Heart right ventricle (tissue), 16 donors: ENCODE data around the gene CPNE5. TPM values are rescaled to one million over a fixed set of nuclear protein-coding genes. Genes with fewer than 3 reads are reported as not detected.

Experiments used
- ATAC-seq, 8 donors: fragments of 200-7000 bp; cut with Tn5 transposase; one replicate each; pipeline ENCODE4 v1.9.1; 2020; ENCODE audit warnings: mild to moderate bottlenecking in 8 of 8, moderate library complexity in 8 of 8, moderate number of reproducible peaks in 1 of 8
- DNase-seq, 2 donors: peaks; one replicate each; pipeline ENCODE4 v3.0.0-alpha.2; 2020
- H3K27ac ChIP-seq, 10 donors: fragments of 200-600 bp; sonication (generic) in 2 of 10; one replicate each; pipeline versions ENCODE4 v1.5.0 to v1.8.0; 2020 to 2022; ENCODE audit warnings: mild to moderate bottlenecking in 3 of 10
- H3K27me3 ChIP-seq, 7 donors: fragments of 200-600 bp; one replicate each; pipeline ENCODE4 v1.8.0; 2021 to 2022; ENCODE audit warnings: mild to moderate bottlenecking in 2 of 7
- H3K36me3 ChIP-seq, 9 donors: fragments of 200-600 bp; sonication (generic) in 1 of 9; one replicate each; pipeline versions ENCODE4 v1.5.0 to v1.8.0; 2020 to 2022; ENCODE audit warnings: mild to moderate bottlenecking in 2 of 9
- H3K4me1 ChIP-seq, 9 donors: fragments of 200-600 bp; sonication (generic) in 1 of 9; one replicate each; pipeline versions ENCODE4 v1.5.0 to v1.8.0; 2020 to 2022; ENCODE audit warnings: mild to moderate bottlenecking in 4 of 9
- H3K4me3 ChIP-seq, 10 donors: fragments of 200-600 bp; sonication (generic) in 2 of 10; one replicate each; pipeline versions ENCODE4 v1.5.0 to v1.8.0; 2020 to 2022; ENCODE audit warnings: mild to moderate bottlenecking in 7 of 10, moderate library complexity in 2 of 10
- H3K9me3 ChIP-seq, 11 donors: fragments of 200-600 bp in 10 of 11; sonication (generic) in 2 of 11; one replicate each; pipeline versions ENCODE4 v1.5.0 to v1.8.0; 2013 to 2022; ENCODE audit warnings: mild to moderate bottlenecking in 2 of 11, control low read depth in 1 of 11, moderate library complexity in 1 of 11
- WGBS, 2 donors: extraction: QIAGEN DNeasy Blood & Tissue Kit; methylation state at CpG; one replicate each; pipeline ENCODE4 v1.1.7; 2013; ENCODE audit warnings: inconsistent platforms in 1 of 2; 5-methylcytosine and 5-hydroxymethylcytosine counted together
- intact Hi-C, 10 donors: fragments of 100-400 bp; cut with DNase I; formaldehyde crosslinking; loops; one replicate each; pipeline versions ENCODE4 v1.11.1 to v1.14.2; 2022
- polyA plus RNA-seq, 2 donors: library from polyadenylated mRNA; stranded (reverse); fragments of 200-250 nt; gene quantifications; one replicate each; pipeline ENCODE4 v1.2.3, GENCODE V29; 2013
- total RNA-seq, 10 donors: library from RNA; stranded (reverse); fragmentation: NEBNext Ultra II Directional in 3 of 10; extraction: Animal tissue kit (Norgen Biotek cat#: 25700) in 3 of 10; gene quantifications; one replicate each; pipeline versions ENCODE4 v1.2.1 to v1.2.4, GENCODE V29; 2021 to 2023
- TF ChIP-seq, protein P1 (sequence below), 9 donors: fragments of 200-600 bp; sonication (generic) in 2 of 9; IDR thresholded peaks; one replicate each; pipeline versions ENCODE4 v1.5.0 to v1.8.0; 2021 to 2022; ENCODE audit warnings: antibody characterized with exemption in 9 of 9, mild to moderate bottlenecking in 5 of 9, moderate library complexity in 1 of 9
- donor health status: Arrhythmogenic right ventricular cardiomyopathy.
- donor health status: ischemic (EF 13 %, LVEDD 7.1; RV severe dilation, severe dysfunction).
- donor health status: healthy with polysubstance abuse.
- donor health status: DM: no; HTN: yes; CAD: no.
- donor health status: DM: no; HTN: no; CAD: no.
- donor health status: ischemic (EF 25% LVEDD 6.9; RV normal size, moderate dysfunction).
- donor health status: ischemic (EF 25% LVEDD 5.7; RV mildly dilated, moderate dysfunction).
- donor health status: healthy.
- donor health status: DM: yes; HTN: yes; CAD: no.
- donor health status: Ischemic cardiomyopathy.
- donor health status: ischemic (EF 35%, LVEDD 5.7; RV mildly dilated, moderate dysfunction).
- donor health status: nonischemic (EF 11% LVEDD 7.7; RV severe dilation, severe dysfunction).
- donor health status: DM: yes; HTN: yes; CAD: no.
- donor health status: PGD.
- donor health status: ischemic (EF 29% LVEDD 5.4; RV normal size, mild dysfunction).
- donor health status: nonischemic (EF 23%, LVEDD 6.1; RV moderate dilation, normal function).

Gene CPNE5
- total and polyA plus RNA-seq, 12 donors, result 2.8 to 98.2 (median 24.4) TPM

DNA sequence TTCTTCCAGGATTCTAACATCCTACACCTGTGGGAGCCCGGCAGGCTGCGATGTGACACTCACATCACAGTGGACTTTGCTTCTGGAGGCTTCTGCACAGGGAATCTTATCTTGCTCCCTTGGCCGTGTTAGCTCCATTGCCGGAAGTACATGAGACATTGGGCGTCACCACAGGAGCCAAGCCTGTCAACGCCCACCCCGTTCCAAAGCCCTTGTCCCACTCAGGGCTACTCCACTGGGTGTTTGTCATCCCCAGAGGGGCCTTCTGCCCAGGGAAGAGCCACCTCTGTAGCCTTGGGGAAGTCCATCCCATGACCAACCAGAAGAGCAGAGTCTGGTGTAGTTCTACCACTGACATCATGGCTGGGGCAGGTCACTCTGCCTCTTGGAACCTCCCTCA lies 139.9 kb downstream of the CPNE5 start:
- 48 to 55% methylated on average over 7 of the region's 7 CpGs for WGBS, 2 donors
- Histone ChIP-seq H3K9me3 (peaks cover 0 to 4% (median 0%) of the 10 kb centered on the region in 11 donors), H3K27ac (no peak overlapping the region), H3K27me3 (no peaks in the 10 kb centered on the region), H3K4me3 (peak overlapping the region in 1 of 10 donors; percentile 26), H3K36me3 (no peaks in the 10 kb centered on the region), H3K4me1 (peaks cover 0 to 33% (median 0%) of the 10 kb centered on the region in 9 donors)
- ATAC-seq (peak in 2 of 8 donors; percentile 36 to 51), DNase-seq (no peak)
- intact Hi-C loops, result loop anchor here in 1 of 10 donors (10.0 kb wide), 1 partner anchor 55 kb away; no protein-coding TSS in a partner anchor
- TF ChIP-seq, protein P1, sequence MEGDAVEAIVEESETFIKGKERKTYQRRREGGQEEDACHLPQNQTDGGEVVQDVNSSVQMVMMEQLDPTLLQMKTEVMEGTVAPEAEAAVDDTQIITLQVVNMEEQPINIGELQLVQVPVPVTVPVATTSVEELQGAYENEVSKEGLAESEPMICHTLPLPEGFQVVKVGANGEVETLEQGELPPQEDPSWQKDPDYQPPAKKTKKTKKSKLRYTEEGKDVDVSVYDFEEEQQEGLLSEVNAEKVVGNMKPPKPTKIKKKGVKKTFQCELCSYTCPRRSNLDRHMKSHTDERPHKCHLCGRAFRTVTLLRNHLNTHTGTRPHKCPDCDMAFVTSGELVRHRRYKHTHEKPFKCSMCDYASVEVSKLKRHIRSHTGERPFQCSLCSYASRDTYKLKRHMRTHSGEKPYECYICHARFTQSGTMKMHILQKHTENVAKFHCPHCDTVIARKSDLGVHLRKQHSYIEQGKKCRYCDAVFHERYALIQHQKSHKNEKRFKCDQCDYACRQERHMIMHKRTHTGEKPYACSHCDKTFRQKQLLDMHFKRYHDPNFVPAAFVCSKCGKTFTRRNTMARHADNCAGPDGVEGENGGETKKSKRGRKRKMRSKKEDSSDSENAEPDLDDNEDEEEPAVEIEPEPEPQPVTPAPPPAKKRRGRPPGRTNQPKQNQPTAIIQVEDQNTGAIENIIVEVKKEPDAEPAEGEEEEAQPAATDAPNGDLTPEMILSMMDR (IDR thresholded peaks at IDR 0.05), result no peak

DNA sequence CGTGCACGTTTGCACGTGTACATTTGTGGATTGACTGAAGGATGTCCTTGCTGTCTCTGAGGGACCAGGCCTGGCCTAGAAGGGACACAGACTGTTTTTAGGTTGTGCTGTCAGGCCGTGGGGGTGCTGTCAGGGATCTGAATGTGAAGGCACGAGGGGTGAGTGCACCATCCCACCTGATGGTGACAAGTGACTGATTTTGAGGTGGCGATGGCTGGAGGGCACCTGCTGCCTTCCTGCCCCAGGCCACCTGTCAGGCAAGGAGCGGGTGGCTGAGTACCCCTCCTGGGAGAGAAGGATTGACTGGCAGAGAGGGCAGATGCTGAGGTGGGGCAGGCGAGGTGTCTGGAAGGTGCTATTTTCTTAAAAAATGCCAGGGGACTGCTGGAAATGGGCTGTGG lies 140.4 kb downstream of the CPNE5 start:
- peaks cover 0 to 4% (median 0%) of the 10 kb centered on the region in 11 donors for H3K9me3 ChIP-seq
- no peak overlapping the region for H3K27ac ChIP-seq
- WGBS, 2 donors, result 87 to 89% methylated on average over 8 of the region's 8 CpGs
- H3K4me3 ChIP-seq, result peak overlapping the region in 1 of 10 donors; percentile 26
- intact Hi-C loops, result loop anchor here in 1 of 10 donors (10.0 kb wide), 1 partner anchor 56 kb away; no protein-coding TSS in a partner anchor
- H3K27me3 ChIP-seq, result no peaks in the 10 kb centered on the region
- TF ChIP-seq, protein P1 (IDR thresholded peaks at IDR 0.05), result no peak
- H3K36me3 ChIP-seq, result no peaks in the 10 kb centered on the region
- H3K4me1 ChIP-seq, result peaks cover 0 to 33% (median 0%) of the 10 kb centered on the region in 9 donors
- DNase-seq (no peak), ATAC-seq (no peak)

DNA sequence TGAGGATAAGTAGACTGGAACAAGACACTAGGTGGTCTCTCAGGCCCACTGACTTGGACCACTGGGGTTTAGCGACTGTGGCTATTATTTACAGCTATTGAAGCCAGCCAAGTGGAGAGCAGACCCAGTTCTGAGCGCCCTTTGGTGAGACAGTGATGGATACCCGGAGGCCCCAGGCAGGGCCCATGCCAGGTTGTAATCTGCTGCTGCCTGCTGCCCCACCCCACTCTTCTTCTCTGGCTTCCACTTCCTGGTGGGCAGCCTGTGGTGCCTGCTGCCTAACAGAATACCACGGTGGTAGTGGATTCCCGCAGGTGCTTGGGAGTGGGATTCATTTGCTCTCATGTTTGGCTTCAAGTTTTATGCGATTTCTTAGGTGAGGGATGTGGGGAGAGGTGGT lies 141.0 kb downstream of the CPNE5 start:
- intact Hi-C loops, result loop anchor here in 1 of 10 donors (10.0 kb wide), 1 partner anchor 57 kb away; no protein-coding TSS in a partner anchor
- H3K27ac ChIP-seq, result peak overlapping the region in 1 of 10 donors; percentile 44
- peak overlapping the region in 1 of 10 donors; percentile 26 for H3K4me3 ChIP-seq
- H3K4me1 ChIP-seq, result peaks cover 0 to 38% (median 4%) of the 10 kb centered on the region in 9 donors
- H3K36me3 ChIP-seq, result no peaks in the 10 kb centered on the region
- no peak for ATAC-seq
- TF ChIP-seq, protein P1 (IDR thresholded peaks at IDR 0.05), result no peak
- no peak for DNase-seq
- 89 to 91% methylated on average over 6 of the region's 6 CpGs for WGBS, 2 donors
- no peaks in the 10 kb centered on the region for H3K27me3 ChIP-seq
- H3K9me3 ChIP-seq, result peaks cover 0 to 4% (median 0%) of the 10 kb centered on the region in 11 donors

DNA sequence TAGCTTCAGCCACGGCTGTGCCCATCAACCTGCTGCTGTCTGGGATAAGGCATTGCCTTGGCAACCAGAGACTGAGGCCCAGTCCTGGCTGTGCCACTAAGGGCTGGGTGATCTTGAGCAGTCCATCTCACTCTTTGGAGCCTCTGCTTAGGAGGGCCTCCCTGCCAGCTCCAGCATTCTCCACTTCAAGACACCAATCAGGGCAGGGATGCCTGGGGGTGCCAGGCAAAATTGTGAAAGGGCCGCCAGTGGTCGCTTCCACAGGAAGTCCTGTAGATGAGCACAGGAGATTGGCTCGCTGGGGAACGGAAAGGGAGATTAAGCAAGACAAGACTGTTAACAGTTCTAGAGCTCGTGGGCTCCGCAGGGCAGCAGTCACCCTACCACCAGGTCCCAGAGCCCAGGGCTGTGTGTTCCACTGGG lies 141.8 kb downstream of the CPNE5 start, which contains the start of gene RAB44:
Gene RAB44, plus strand, starts transcription at position 346 of the 423 bp plus-strand sequence. CDS start 6,410 bp downstream, outside the sequence.
- TF ChIP-seq, protein P1 (IDR thresholded peaks at IDR 0.05), result no peak
- Histone ChIP-seq H3K4me3 (peak within 1 kb of the TSS in 1 of 10 donors; percentile 26), H3K9me3 (peaks cover 0 to 4% (median 0%) of the 10 kb centered on the region in 11 donors), H3K27me3 (no peaks in the 10 kb centered on the region), H3K27ac (peak within 1 kb of the TSS in 1 of 10 donors; percentile 44), H3K4me1 (peaks cover 0 to 45% (median 10%) of the 10 kb centered on the region in 9 donors), H3K36me3 (no peaks in the 10 kb centered on the region)
- intact Hi-C loops, result loop anchor here in 1 of 10 donors (10.0 kb wide), 1 partner anchor 57 kb away; no protein-coding TSS in a partner anchor
- WGBS, 2 donors, result 79 to 87% methylated on average over 7 of the region's 7 CpGs
- DNase-seq, result no peak
- peak in 1 of 8 donors; percentile 7 for ATAC-seq
